Measurements from ENCODE around the gene MCM5.
"Not testable (repeated sequence)": the region's sequence is repeated elsewhere in the genome, so short reads cannot be mapped to it uniquely, and the experiment has no call there.

Gene MCM5

GRCh38 chr22:35452810-35453743 lies 53.1 kb downstream of the MCM5 start:
- DNase-seq = no peak

DNA sequence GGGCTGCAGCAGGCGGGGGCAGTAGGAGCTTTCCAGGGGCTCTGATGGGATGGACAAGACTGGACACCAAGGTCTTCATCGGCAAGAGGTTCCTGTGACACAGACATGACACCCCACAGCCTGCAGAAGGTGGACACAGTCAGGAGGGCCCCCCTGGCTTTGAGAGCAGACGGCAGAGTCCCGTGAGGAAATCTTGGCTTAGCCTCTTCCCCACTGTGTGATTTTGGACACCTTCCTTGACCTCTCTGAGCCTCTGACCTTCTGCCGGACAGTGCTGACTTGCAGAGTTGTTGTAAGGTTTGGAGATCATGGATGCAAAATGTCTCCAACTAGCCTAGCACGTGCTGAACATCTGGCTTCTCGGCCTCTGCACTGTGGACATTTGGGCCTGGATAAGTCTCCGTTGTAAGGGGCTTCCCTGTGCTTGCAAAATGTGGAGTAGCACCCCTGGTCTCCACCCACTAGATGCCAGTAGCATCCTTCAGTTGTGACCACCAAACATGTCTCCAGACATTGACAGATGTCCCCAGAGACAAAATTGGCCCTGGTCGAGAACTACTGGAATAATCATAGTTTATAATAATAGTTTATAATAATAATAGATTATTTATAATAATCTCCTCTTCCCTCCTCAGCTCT lies 54.6 kb downstream of the MCM5 start:
- no peak for DNase-seq

DNA sequence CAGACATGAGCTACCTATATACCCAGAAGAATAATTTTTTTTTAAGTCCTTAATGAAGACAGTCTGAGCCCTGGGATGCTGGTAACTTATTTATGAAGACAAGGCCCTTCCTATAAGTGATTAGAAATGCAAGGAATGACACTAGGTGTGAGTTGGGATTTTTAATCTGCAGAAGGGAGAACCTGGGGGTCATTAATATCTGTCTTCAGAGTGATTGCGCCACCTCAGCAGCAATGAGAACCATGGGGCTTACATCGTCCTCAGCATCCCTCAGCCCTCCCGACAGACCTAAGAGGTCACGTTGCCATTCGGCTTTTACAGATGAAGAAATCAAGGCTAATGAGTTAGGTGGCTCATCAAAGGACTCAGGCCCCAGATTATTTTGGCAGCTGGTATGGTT lies 55.6 kb downstream of the MCM5 start:
- no peak for DNase-seq

GRCh38 chr22:35456757-35457156 lies 56.8 kb downstream of the MCM5 start:
- no peak for DNase-seq

DNA sequence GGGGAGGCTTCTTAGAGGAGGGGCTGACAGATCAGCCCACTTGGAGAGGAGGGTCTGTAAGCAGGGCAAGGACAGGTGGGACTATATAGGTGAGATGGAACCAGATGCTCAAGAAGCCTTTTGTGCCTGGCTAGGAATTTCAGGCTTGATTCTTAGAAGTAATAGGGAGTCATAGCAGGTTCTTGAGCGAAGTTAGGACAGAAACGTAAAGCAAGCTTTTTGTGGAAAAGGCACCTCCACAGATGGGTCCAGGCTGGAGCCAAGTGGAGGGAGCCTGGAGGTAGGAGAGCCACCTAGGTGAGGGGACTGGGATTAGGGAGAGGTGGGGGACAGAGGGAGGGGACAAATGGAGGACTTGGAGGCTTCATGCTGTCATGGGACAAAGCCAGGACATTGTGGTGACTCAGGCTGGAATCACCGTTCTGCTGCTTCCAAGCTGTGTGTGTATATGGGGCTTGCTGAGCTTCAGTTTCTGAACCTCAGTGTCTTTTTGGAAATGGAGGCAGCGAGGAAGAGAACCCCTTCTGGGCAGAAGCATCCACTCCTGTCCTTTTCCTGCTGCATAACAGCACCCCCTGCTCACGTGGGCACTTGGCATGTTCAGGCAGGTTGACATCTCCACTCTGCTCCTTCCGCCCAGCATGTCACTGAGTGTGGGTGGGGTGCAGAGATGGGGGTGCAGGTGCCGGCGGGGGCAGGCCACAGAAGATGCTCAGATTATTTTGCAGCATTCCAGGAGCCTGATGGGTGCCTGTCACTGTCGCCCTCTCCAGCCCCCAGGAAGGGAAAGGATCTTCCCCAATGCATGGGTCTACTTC lies 58.0 kb downstream of the MCM5 start:
- no peak for DNase-seq

GRCh38 chr22:35458547-35459422 lies 58.8 kb downstream of the MCM5 start:
- DNase-seq = no peak

DNA sequence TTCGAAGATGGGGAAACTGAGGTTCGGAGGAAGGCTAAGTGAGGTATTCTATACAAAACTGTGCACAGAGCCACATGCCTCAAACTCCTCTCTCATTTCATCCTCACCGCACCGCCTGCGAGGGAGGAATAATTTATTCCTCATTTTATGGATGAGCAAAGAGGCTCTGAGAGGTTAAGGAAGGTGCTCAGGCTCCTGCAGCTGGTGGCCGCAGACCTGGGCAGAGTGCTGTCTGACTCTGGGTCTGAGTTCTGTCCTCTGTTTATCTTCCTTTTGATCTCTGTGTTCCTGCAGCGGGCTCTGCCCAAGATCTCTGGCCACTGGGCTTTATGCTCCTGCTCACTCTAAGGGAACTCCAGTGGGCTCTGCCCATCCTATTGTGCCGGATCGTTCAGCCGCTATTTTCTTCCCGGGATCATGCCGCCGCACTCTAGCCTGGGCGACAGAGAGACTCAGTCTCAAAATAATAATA lies 59.5 kb downstream of the MCM5 start:
- no peak for DNase-seq

GRCh38 chr22:35459976-35460375 lies 60.0 kb downstream of the MCM5 start:
- DNase-seq = not testable (repeated sequence)

DNA sequence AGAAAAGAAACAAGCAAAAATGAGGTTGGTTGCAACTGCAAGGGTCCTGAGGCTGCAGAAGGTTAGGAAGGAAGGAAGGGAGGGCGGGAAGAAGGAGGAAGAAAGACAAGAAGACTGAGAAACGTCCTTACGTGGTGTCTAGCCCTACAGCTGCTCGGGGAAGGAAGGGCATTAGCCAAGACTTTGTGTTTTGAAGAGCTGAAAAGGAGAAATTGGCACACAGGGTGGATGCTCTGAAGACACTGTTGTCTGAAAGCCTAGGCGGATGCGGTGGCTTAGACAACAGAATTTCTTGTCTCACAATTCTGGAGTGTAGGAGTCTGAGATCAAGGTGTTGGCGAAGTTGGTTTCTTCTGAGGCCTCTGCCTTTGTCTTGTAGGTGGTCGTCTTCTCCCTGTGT lies 60.7 kb downstream of the MCM5 start:
- no peak for DNase-seq

- DNase-seq = no peak
Measured at GRCh38 chr22:35462498-35463230, 62.7 kb downstream of the MCM5 start.

DNA sequence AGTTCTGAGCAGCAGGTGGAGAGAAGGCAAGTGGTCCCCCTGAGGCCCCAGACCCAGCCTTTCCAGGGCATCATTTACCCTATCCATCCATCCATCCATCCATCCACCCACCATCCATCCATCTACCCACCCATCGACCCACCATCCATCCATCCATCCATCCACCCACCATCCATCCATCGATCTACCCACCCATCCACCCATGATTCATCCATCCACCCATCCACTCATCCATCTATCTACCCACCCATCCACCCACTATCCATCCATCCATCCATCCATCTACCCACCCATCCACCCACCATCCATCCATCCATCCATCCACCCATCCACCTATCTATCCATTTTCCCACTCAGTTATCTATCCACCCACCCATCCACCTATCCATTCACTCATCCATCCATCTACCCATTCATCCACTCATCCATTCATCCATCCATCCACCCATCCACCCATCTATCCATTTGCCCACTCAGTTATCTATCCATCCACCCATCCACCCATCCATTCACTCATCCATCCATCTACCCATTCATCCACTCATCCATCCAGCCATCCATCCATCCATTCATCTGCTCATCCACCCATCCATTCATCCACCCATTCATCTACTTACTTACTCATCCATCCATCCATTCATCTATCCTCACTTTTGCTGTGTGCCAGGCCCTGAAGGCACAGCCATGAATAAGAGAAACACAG lies 63.4 kb downstream of the MCM5 start:
- DNase-seq = no peak

- no peak for DNase-seq
Measured at GRCh38 chr22:35464399-35464798, 64.5 kb downstream of the MCM5 start.

DNA sequence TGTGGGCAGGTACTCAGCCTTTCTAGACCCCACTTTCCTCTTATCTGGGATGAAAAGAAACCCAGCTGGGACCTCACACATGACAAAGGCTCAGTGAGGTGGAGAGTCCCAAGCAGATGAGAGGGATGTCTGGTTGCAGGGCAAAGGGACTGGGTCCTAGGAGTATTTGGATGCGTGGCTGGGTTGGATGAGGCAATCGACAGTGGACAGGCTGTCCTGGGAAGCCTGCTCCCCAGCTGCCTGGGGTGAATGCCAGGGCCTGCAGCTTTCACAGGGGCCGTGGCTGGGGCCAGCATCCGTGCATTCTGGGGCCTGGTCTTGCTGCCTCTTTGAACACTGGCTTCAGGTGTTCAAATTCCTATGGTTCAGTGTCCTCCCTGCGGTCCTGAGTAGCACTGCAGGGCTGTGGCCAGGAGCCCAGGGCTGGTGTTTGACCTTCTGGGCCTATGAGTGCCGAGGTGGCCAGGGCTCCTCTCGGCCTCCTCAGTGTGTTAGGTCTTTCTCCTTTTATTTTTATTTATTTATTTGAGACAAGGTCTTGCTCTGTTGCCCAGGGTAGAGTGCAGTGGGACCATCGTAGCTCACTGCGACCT lies 65.3 kb downstream of the MCM5 start:
- DNase-seq = no peak

DNA sequence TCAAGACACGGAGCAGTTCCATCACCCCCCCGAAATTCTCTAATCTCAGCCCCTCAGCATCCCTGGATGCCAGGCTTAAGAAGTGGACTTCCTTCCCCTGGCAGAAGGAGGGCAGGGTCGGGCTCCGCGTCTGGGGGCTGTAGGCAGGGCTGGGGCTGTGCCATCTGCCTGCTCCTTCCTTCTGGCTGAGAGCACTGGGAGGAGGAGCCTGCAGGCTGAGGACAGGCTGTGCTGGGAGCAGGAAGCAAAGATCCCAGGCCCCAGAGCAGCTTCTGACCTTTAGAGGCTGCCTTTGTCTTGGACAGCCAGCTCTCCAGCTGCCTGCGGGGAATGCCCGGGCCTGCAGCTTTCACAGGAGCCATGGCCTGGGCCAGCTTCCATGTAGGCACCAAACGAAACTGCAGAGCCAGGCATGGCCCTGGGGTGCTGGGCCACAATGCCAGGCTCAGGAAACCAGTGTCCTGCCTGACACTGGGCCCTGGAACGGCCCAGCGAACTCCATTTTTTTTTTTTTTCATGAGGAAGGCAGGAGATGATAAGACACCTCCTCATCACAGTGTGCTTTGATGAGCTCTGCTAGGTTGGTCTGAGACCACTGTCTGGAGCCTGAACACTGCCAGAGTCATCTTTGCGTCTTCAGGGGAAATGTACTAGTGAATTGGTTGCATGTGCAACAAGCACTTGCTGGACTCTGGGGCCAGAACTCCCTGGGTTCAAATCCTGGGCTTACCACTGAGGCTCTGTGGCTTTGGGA lies 67.9 kb downstream of the MCM5 start:
- no peak for DNase-seq

- no peak for DNase-seq
Measured at GRCh38 chr22:35470903-35471321, 71.0 kb downstream of the MCM5 start.

GRCh38 chr22:35471566-35471965 lies 71.6 kb downstream of the MCM5 start:
- not testable (repeated sequence) for DNase-seq

GRCh38 chr22:35472488-35472887 lies 72.5 kb downstream of the MCM5 start:
- DNase-seq = no peak

GRCh38 chr22:35473971-35474370 lies 74.0 kb downstream of the MCM5 start:
- no peak for DNase-seq
